ENCODE measurements around the gene MUC5AC. TPM values are rescaled to one million over a fixed set of nuclear protein-coding genes. Genes with fewer than 3 reads are reported as not detected.

MUC5AC gene
- total RNA-seq, 4 donors from 2014 or later = not detected

DNA sequence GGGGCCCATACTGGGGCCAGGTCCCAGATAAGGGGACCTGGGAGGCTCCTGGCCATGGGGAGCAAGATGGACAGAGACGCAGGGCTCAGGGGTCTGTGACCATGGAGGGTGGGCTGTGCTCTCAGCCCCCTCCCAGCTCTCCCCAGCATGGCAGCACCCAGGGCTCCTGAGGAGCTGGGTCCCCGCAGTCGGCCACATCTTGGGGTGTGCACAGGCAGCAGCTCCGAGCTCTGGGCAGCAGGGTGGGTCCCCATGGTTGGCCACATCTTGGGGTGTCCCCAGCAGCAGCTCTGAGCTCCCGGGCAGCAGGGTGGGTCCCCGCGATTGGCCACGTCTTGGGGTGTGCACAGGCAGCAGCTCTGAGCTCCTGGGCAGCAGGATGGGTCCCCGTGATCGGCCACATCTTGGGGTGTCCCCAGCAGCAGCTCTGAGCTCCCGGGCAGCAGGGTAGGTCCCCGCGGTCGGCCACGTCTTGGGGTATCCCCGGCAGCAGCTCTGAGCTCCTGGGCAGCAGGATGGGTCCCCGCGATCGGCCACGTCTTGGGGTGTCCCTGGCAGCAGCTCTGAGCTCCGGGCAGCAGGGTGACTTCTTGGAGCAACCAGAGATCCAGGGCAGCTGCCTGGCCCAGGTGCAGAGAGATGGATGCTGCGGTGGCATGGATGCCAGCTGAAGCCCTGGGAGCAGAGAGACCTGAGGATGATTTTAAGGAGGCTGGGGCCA is 46.8 kb downstream of the MUC5AC start:
- in situ Hi-C loops (cut with MboI; ENCODE audit: low pct_ligation_motif_present in 1 of 4, low pct_unique_long_range_greater_than_20kb in 1 of 4, low sequenced_read_pairs in 3 of 4) (loop anchor here in 2 of 4 donors (25.0 kb wide), 1 partner anchor 308 kb away; no protein-coding TSS in a partner anchor), intact Hi-C loops (cut with DNase I; ENCODE audit: low total_unique reads) (loop anchor here (5.0 kb wide), 2 partner anchors 313 to 373 kb away; no protein-coding TSS in a partner anchor)
- no peaks in the 10 kb centered on the region for H3K36me3 ChIP-seq
- 88% methylated on average over 21 of the region's 22 CpGs; no CpG with 5 or more reads in 1 of the 2 donors for WGBS, 2 donors (ENCODE audit: low coverage in 1 of 2)
- peaks cover 10 to 23% (median 17%) of the 10 kb centered on the region in 4 donors for H3K4me1 ChIP-seq
- no peaks in the 10 kb centered on the region for H3K9me3 ChIP-seq
- no peak for TF ChIP-seq EP300 (IDR thresholded peaks at IDR 0.05; ENCODE audit: low read depth)
- no peak for TF ChIP-seq POLR2A (IDR thresholded peaks at IDR 0.05)
- TF ChIP-seq POLR2AphosphoS5 (IDR thresholded peaks at IDR 0.05) = no peak
- no peak for TF ChIP-seq CTCF (IDR thresholded peaks at IDR 0.05)
- H3K4me3 ChIP-seq = no peak overlapping the region
- no peak overlapping the region for H3K27ac ChIP-seq
- DNase-seq = no peak
- peaks cover 16% of the 10 kb centered on the region for H3K27me3 ChIP-seq

GRCh38 chr11:1205121-1205986 is 47.6 kb downstream of the MUC5AC start:
- Histone ChIP-seq H3K27me3 (peaks cover 8% of the 10 kb centered on the region), H3K4me3 (no peak overlapping the region), H3K36me3 (no peaks in the 10 kb centered on the region), H3K4me1 (peaks cover 9 to 15% (median 10%) of the 10 kb centered on the region in 4 donors), H3K9me3 (no peaks in the 10 kb centered on the region), H3K27ac (no peak overlapping the region)
- TF ChIP-seq EP300 (IDR thresholded peaks at IDR 0.05; ENCODE audit: low read depth) (no peak), CTCF (IDR thresholded peaks at IDR 0.05) (no peak), POLR2AphosphoS5 (IDR thresholded peaks at IDR 0.05) (no peak), POLR2A (IDR thresholded peaks at IDR 0.05) (no peak)
- in situ Hi-C loops (cut with MboI; ENCODE audit: low pct_ligation_motif_present in 1 of 4, low pct_unique_long_range_greater_than_20kb in 1 of 4, low sequenced_read_pairs in 3 of 4) (loop anchor here in 2 of 4 donors (25.0 kb wide), 1 partner anchor 307 kb away; no protein-coding TSS in a partner anchor), intact Hi-C loops (cut with DNase I; ENCODE audit: low total_unique reads) (no loop called here)
- 72% methylated on average over 29 of the region's 35 CpGs; no CpG with 5 or more reads in 1 of the 2 donors for WGBS, 2 donors (ENCODE audit: low coverage in 1 of 2)
- DNase-seq = peak; percentile 10

GRCh38 chr11:1205987-1206331 is 48.2 kb downstream of the MUC5AC start:
- in situ Hi-C loops (cut with MboI; ENCODE audit: low pct_ligation_motif_present in 1 of 4, low pct_unique_long_range_greater_than_20kb in 1 of 4, low sequenced_read_pairs in 3 of 4) = loop anchor here in 2 of 4 donors (25.0 kb wide), 1 partner anchor 306 kb away; no protein-coding TSS in a partner anchor
- TF ChIP-seq CTCF (IDR thresholded peaks at IDR 0.05) (no peak), EP300 (IDR thresholded peaks at IDR 0.05; ENCODE audit: low read depth) (no peak), POLR2AphosphoS5 (IDR thresholded peaks at IDR 0.05) (no peak), POLR2A (IDR thresholded peaks at IDR 0.05) (no peak)
- no peak for DNase-seq
- Histone ChIP-seq H3K4me3 (no peak overlapping the region), H3K9me3 (peaks cover 0 to 4% of the 10 kb centered on the region in 2 donors), H3K27me3 (peaks cover 2% of the 10 kb centered on the region), H3K4me1 (peaks cover 9 to 15% (median 10%) of the 10 kb centered on the region in 4 donors), H3K36me3 (no peaks in the 10 kb centered on the region), H3K27ac (no peak overlapping the region)
- WGBS, 2 donors (ENCODE audit: low coverage in 1 of 2) = 87% methylated on average over 8 of the region's 8 CpGs; no CpG with 5 or more reads in 1 of the 2 donors
- intact Hi-C loops (cut with DNase I; ENCODE audit: low total_unique reads) = no loop called here

Measured in transverse colon (tissue), 4 donors.